Suprapubic skin (tissue), 4 donors: ENCODE results near the gene TAF11L3. TPM values are rescaled to one million over a fixed set of nuclear protein-coding genes. Genes with fewer than 3 reads are reported as not detected.
"Not testable (repeated sequence)": the region's sequence is repeated elsewhere in the genome, so short reads cannot be mapped to it uniquely, and the experiment has no call there.

Experiments
- DNase-seq, 2 donors: peaks; one replicate each; pipeline ENCODE4 v3.0.0-alpha.2; 2019; ENCODE audit warnings: low spot score in 2 of 2
- H3K27ac ChIP-seq: fragments of 200-600 bp; sonication (generic); one replicate; pipeline ENCODE4 v1.5.1; 2019
- H3K27me3 ChIP-seq: fragments of 200-600 bp; sonication (generic); one replicate; pipeline ENCODE4 v1.5.1; 2019
- H3K36me3 ChIP-seq: fragments of 200-600 bp; sonication (generic); one replicate; pipeline ENCODE4 v1.5.1; 2019
- H3K4me1 ChIP-seq: fragments of 200-600 bp; sonication (generic); one replicate; pipeline ENCODE4 v1.5.1; 2019
- H3K4me3 ChIP-seq: fragments of 200-600 bp; sonication (generic); one replicate; pipeline ENCODE4 v1.5.1; 2019; ENCODE audit warnings: mild to moderate bottlenecking
- H3K9me3 ChIP-seq: fragments of 200-600 bp; sonication (generic); one replicate; pipeline ENCODE4 v1.5.1; 2019
- EP300 ChIP-seq: sonication (generic); formaldehyde crosslinking; IDR thresholded peaks from one replicate; pipeline ENCODE4 v1.6.1; 2017; ENCODE audit warnings: antibody characterized with exemption
- POLR2A ChIP-seq, 2 donors: fragments of 450-650 bp; IDR thresholded peaks; one replicate each; pipeline ENCODE4 v1.6.1; 2017; ENCODE audit warnings: antibody characterized with exemption in 2 of 2, mild to moderate bottlenecking in 2 of 2, moderate library complexity in 2 of 2
- POLR2AphosphoS5 ChIP-seq, 3 donors: sonication (generic); formaldehyde crosslinking; IDR thresholded peaks; one replicate each; pipeline ENCODE4 v1.6.1; 2017; ENCODE audit warnings: antibody characterized with exemption in 3 of 3
- WGBS: methylation state at CpG from one replicate; pipeline ENCODE4 v1.1.5; 2018; 5-methylcytosine and 5-hydroxymethylcytosine counted together
- total RNA-seq, 4 donors: library from RNA; depleted of rRNA; stranded (reverse); fragments of >200 nt; gene quantifications; one replicate each; pipeline ENCODE4 v1.1.0, GENCODE V29; 2016
- TF ChIP-seq, protein P1 (sequence below), 2 donors: fragments of 200-600 bp in 1 of 2; fragments of 450-650 bp in 1 of 2; sonication (generic) in 1 of 2; IDR thresholded peaks; one replicate each; pipeline ENCODE4 v1.5.1; 2016 to 2019; ENCODE audit warnings: antibody characterized with exemption in 2 of 2, mild to moderate bottlenecking in 1 of 2, moderate library complexity in 1 of 2

The TAF11L3 gene
- total RNA-seq, 4 donors from 2014 or later = not detected

GRCh38 chr5:17487174-17487512 is 31.0 kb upstream of the TAF11L3 start:
- WGBS = 95% methylated on average over 1 of the region's 1 CpG
- Histone ChIP-seq H3K4me1 (no peaks in the 10 kb centered on the region), H3K27me3 (no peaks in the 10 kb centered on the region), H3K27ac (no peak overlapping the region), H3K36me3 (no peaks in the 10 kb centered on the region), H3K9me3 (no peaks in the 10 kb centered on the region), H3K4me3 (no peak overlapping the region)
- TF ChIP-seq POLR2A (IDR thresholded peaks at IDR 0.05) (no peak), EP300 (no peak), POLR2AphosphoS5 (IDR thresholded peaks at IDR 0.05) (no peak)
- TF ChIP-seq, protein P1, sequence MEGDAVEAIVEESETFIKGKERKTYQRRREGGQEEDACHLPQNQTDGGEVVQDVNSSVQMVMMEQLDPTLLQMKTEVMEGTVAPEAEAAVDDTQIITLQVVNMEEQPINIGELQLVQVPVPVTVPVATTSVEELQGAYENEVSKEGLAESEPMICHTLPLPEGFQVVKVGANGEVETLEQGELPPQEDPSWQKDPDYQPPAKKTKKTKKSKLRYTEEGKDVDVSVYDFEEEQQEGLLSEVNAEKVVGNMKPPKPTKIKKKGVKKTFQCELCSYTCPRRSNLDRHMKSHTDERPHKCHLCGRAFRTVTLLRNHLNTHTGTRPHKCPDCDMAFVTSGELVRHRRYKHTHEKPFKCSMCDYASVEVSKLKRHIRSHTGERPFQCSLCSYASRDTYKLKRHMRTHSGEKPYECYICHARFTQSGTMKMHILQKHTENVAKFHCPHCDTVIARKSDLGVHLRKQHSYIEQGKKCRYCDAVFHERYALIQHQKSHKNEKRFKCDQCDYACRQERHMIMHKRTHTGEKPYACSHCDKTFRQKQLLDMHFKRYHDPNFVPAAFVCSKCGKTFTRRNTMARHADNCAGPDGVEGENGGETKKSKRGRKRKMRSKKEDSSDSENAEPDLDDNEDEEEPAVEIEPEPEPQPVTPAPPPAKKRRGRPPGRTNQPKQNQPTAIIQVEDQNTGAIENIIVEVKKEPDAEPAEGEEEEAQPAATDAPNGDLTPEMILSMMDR (IDR thresholded peaks at IDR 0.05) = no peak
- no peak for DNase-seq

DNA sequence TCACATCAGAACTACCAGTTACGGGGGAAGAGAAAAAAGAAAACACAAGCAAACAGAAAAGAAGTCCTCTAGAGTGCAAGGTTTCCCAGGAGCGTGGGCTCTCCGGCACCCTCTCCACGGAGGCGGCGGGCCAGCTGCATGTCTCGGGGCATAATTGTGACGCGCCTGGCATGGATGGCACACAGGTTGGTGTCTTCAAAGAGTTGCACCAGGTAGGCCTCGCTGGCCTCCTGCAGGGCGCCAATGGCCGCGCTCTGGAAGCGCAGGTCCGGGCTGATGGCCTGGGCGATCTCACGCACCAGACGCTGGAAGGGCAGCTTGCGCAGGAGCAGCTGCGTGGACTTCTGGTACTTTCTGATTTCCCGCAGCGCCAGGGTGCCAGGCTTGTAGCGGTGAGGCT is 26.9 kb upstream of the TAF11L3 start:
- not testable (repeated sequence) for H3K4me1 ChIP-seq, H3K27me3 ChIP-seq, H3K4me3 ChIP-seq, H3K36me3 ChIP-seq, DNase-seq, H3K27ac ChIP-seq, H3K9me3 ChIP-seq
- 95% methylated on average over 13 of the region's 23 CpGs for WGBS

DNA sequence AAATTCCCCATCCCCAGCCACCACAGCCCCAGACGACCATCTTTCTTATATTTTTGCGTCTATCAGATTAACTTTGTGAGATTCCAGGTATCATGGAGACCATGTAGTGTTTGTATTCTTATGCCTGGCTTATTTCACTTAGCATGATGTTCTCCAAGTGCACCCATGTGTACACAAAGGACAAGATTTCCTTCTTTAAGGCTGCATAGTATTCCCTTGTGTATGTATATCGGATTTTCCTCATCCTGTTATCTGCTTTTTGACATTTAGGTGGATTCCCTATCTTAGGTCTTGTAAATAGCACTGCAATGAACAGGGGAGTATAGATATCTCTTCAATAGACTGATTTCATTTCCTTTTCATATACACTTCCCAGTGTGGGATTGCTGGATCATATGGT is 25.4 kb upstream of the TAF11L3 start:
- H3K36me3 ChIP-seq = no peaks in the 10 kb centered on the region
- no peak overlapping the region for H3K27ac ChIP-seq
- no peak for TF ChIP-seq EP300
- H3K4me3 ChIP-seq = no peak overlapping the region
- H3K9me3 ChIP-seq = no peaks in the 10 kb centered on the region
- no peaks in the 10 kb centered on the region for H3K4me1 ChIP-seq
- no peaks in the 10 kb centered on the region for H3K27me3 ChIP-seq
- WGBS = 90% methylated on average over 3 of the region's 3 CpGs
- no peak for DNase-seq

DNA sequence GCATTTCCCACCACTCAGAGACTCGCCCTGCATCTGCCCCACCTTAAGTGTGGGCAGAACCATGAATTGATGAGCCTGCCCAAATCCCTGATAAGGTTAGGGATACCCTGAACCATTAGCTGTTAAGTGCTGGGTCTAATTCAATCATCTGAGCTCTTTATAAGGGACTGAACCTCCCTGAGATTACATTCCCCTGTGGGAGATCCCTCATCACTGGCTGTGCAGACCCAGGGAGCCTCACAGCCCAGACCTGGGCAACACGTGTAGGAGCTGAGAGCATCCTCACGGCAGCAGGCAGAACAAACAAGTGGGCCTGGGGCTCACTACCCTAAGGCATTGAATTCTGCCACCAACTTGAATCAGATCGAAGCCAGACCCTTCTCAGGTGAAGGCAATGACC is 20.7 kb upstream of the TAF11L3 start:
- Histone ChIP-seq H3K9me3 (no peaks in the 10 kb centered on the region), H3K27ac (no peak overlapping the region), H3K27me3 (no peaks in the 10 kb centered on the region), H3K36me3 (no peaks in the 10 kb centered on the region), H3K4me3 (no peak overlapping the region), H3K4me1 (no peaks in the 10 kb centered on the region)
- no peak for DNase-seq
- TF ChIP-seq EP300 (no peak), POLR2AphosphoS5 (IDR thresholded peaks at IDR 0.05) (no peak), POLR2A (IDR thresholded peaks at IDR 0.05) (no peak)
- TF ChIP-seq, protein P1 (IDR thresholded peaks at IDR 0.05) = no peak
- WGBS = 88% methylated on average over 4 of the region's 4 CpGs

GRCh38 chr5:17497931-17498330 is 20.2 kb upstream of the TAF11L3 start, which contains the start of gene TAF11L2:
Gene TAF11L2, plus strand, starts transcription at chr5:17498231.
- H3K4me3 ChIP-seq, H3K9me3 ChIP-seq, H3K4me1 ChIP-seq, H3K27ac ChIP-seq, H3K27me3 ChIP-seq, DNase-seq, H3K36me3 ChIP-seq: not testable (repeated sequence)
- 92% methylated on average over 8 of the region's 8 CpGs for WGBS

DNA sequence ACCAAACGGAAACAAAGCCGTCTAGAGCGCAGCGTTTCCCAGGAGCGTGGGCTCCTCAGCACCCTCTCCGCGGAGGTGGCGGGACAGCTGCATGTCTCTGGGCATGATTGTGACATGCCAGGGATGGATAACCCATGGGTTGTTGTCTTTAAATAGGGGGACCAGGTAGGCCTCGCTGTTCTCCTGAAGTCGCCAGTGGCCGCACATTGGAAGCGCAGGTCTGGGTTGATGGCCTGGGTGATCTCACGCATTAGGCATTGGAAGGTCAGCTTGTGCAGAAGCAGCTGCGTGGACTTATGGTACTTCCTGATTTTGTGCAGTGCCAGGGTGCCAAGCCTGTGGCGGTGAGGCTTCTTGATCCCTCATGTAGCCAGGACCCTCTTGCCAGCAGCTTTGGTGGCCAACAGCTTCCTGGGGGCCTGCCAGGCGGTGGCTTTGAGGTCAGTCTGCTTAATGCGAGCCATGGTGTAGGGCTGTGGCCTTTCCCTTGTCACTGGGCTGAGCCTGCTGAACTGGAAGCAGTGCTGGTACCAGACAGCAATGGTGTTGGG is 6.3 kb upstream of the TAF11L3 start:
- TF ChIP-seq POLR2A (IDR thresholded peaks at IDR 0.05) = no peak
- TF ChIP-seq, protein P1 (IDR thresholded peaks at IDR 0.05) = no peak
- TF ChIP-seq EP300 = no peak
- TF ChIP-seq POLR2AphosphoS5 (IDR thresholded peaks at IDR 0.05) = no peak
- Histone ChIP-seq H3K27ac (no peak overlapping the region), H3K9me3 (no peaks in the 10 kb centered on the region), H3K36me3 (no peaks in the 10 kb centered on the region), H3K27me3 (no peaks in the 10 kb centered on the region), H3K4me1 (no peaks in the 10 kb centered on the region), H3K4me3 (no peak overlapping the region)
- 94% methylated on average over 11 of the region's 17 CpGs for WGBS
- no peak for DNase-seq

DNA sequence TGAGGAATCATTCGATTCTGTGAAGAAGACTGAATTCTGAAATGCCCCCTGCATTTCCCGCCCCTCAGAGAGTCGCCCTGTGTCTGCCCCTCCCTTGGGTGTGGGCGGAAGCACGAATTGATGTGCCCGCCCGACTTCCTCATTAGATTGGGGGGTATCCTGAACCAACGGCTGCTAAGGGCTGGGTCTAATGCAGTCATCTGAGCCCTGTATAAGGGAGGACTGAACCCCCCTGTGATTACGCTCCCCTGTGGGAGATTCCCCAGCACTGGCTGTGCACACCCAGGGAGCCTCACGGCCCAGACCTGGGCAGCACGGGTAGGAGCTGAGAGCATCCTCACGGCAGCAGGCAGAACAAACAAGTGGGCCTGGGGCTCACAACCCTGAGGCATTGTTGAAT is 641 bp upstream of the TAF11L3 start:
- H3K4me3 ChIP-seq, H3K27me3 ChIP-seq, H3K4me1 ChIP-seq, DNase-seq, H3K36me3 ChIP-seq, H3K27ac ChIP-seq, H3K9me3 ChIP-seq: not testable (repeated sequence)
- 85% methylated on average over 9 of the region's 12 CpGs for WGBS

- H3K36me3 ChIP-seq, H3K4me1 ChIP-seq, H3K4me3 ChIP-seq, H3K27me3 ChIP-seq, DNase-seq, H3K27ac ChIP-seq, H3K9me3 ChIP-seq: not testable (repeated sequence)
- 96% methylated on average over 9 of the region's 14 CpGs for WGBS
Measured at GRCh38 chr5:17519508-17519907, 1.3 kb downstream of the TAF11L3 start.

GRCh38 chr5:17521501-17521900 is 3.3 kb downstream of the TAF11L3 start, which contains the start of gene TAF11L4:
Gene TAF11L4, plus strand, starts transcription at chr5:17521801.
- not testable (repeated sequence) for H3K4me3 ChIP-seq, H3K36me3 ChIP-seq, H3K9me3 ChIP-seq, H3K4me1 ChIP-seq, H3K27me3 ChIP-seq, H3K27ac ChIP-seq, DNase-seq
- no CpG with 5 or more reads among the region's 15 CpGs for WGBS

DNA sequence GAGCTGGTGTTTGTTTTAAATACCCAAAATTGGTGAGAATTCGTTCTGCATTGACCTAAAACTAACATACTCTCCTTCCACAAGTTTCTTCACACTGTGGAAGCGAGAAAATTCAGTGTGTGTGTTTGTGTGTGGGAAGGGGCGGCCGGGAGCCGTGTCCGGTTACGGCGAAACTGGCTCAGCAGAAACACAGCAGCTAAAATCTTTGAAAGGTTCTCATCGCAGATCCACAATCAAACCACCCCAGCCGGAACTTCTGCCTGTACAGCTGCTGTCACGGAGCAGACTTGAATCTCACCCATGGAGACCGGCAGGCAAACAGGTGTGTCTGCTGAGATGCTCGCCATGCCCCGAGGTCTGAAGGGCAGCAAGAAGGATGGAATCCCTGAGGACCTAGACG is 6.8 kb downstream of the TAF11L3 start, which contains the start of gene TAF11L5:
TSS of gene TAF11L5 (plus strand) at position 301 of the 400 bp plus-strand sequence.
- not testable (repeated sequence) for H3K36me3 ChIP-seq, H3K9me3 ChIP-seq, H3K27me3 ChIP-seq, DNase-seq, H3K27ac ChIP-seq, H3K4me1 ChIP-seq, H3K4me3 ChIP-seq
- WGBS = no CpG with 5 or more reads among the region's 15 CpGs

DNA sequence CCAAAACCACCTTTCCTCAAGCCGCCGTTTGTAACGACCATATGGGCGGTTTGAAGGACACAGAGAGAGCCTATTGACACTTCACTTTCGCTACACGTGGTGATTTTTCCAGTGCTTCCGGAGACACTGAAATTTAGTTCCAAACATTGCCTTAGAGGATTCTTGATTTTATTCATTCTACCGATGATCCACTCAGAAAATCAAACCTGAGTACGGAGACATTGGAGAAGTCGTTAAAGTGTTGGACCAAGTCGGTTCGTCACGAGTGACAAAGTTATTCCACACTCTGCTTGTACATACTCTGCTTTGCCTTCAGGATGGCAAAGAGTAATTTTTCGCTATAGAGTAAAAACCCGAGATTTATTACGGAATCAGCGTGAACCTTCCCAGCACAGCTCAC is 8.3 kb downstream of the TAF11L3 start:
- not testable (repeated sequence) for H3K9me3 ChIP-seq, H3K27me3 ChIP-seq, H3K4me3 ChIP-seq, H3K4me1 ChIP-seq, H3K36me3 ChIP-seq, H3K27ac ChIP-seq
- peak; percentile 77 to 94 for DNase-seq
- WGBS = 92% methylated on average over 17 of the region's 17 CpGs
